NB4 (cell line): ENCODE data around the gene STAT1.

Source experiments
- DNase-seq: peaks from one replicate; pipeline ENCODE4 v3.0.0; 2010; ENCODE audit warnings: low read depth
- H3K4me3 ChIP-seq: one replicate; pipeline ENCODE4 v1.5.1; 2011; ENCODE audit warnings: mild to moderate bottlenecking, low read depth, low read length, moderate library complexity
- CTCF ChIP-seq: IDR thresholded peaks from one replicate; pipeline ENCODE4 v1.5.1; 2012; ENCODE audit warnings: low read depth, low read length
- MAX ChIP-seq: IDR thresholded peaks from 2 replicates; pipeline ENCODE4 v1.6.1; 2011; ENCODE audit warnings: low read depth, low read length
- MYC ChIP-seq: IDR thresholded peaks from 2 replicates; pipeline ENCODE4 v1.6.1; 2011; ENCODE audit warnings: low read depth, low read length
- POLR2A ChIP-seq: IDR thresholded peaks from 2 replicates; pipeline ENCODE4 v1.6.1; 2011; ENCODE audit warnings: mild to moderate bottlenecking; ENCODE audit not compliant: insufficient read length; ENCODE audit errors: extremely low read depth

Gene STAT1

GRCh38 chr2:190938771-190939335 is 75.1 kb downstream of the STAT1 start:
- TF ChIP-seq MAX (no peak), MYC (no peak), POLR2A (no peak), CTCF (no peak)
- H3K4me3 ChIP-seq = no peak overlapping the region
- DNase-seq = no peak

GRCh38 chr2:190935054-190935453 is 78.9 kb downstream of the STAT1 start:
- TF ChIP-seq MYC (no peak), MAX (no peak), CTCF (no peak), POLR2A (no peak)
- no peak for DNase-seq
- H3K4me3 ChIP-seq = no peak overlapping the region

GRCh38 chr2:190933361-190933760 is 80.6 kb downstream of the STAT1 start:
- no peak for TF ChIP-seq CTCF
- TF ChIP-seq MYC = no peak
- TF ChIP-seq MAX = no peak
- no peak for TF ChIP-seq POLR2A
- DNase-seq = no peak
- no peak overlapping the region for H3K4me3 ChIP-seq

- H3K4me3 ChIP-seq = no peak overlapping the region
- DNase-seq = no peak
- no peak for TF ChIP-seq CTCF
- no peak for TF ChIP-seq MAX
- no peak for TF ChIP-seq POLR2A
- TF ChIP-seq MYC = no peak
Observed at GRCh38 chr2:190932514-190932913, 81.5 kb downstream of the STAT1 start.

GRCh38 chr2:190930411-190930810 is 83.6 kb downstream of the STAT1 start:
- TF ChIP-seq CTCF (no peak), POLR2A (no peak), MYC (no peak), MAX (no peak)
- no peak overlapping the region for H3K4me3 ChIP-seq
- no peak for DNase-seq

- TF ChIP-seq MAX (no peak), MYC (no peak), CTCF (no peak)
- no peak overlapping the region for H3K4me3 ChIP-seq
- no peak for DNase-seq
Observed at GRCh38 chr2:190929919-190930318, 84.1 kb downstream of the STAT1 start.
